KOPT-K1 (cell line): ENCODE data around the gene RANBP9.

Source experiments
- H3K27ac ChIP-seq: fragments of 200-600 bp; sonication (generic); 2 replicates; pipeline ENCODE4 v1.5.1; 2016; ENCODE audit warnings: antibody characterized with exemption, mild to moderate bottlenecking, low read depth, low read length; ENCODE audit not compliant: poor library complexity, severe bottlenecking
- H3K36me3 ChIP-seq: fragments of 200-600 bp; sonication (generic); 2 replicates; pipeline ENCODE4 v1.5.1; 2017; ENCODE audit warnings: antibody characterized with exemption, mild to moderate bottlenecking, low read length, moderate library complexity; ENCODE audit not compliant: insufficient read depth
- H3K9me3 ChIP-seq: fragments of 200-600 bp; sonication (generic); 2 replicates; pipeline ENCODE4 v1.5.1; 2017; ENCODE audit warnings: antibody characterized with exemption, low read length, mild to moderate bottlenecking; ENCODE audit not compliant: insufficient read depth, poor library complexity, severe bottlenecking

The RANBP9 gene

GRCh38 chr6:13722880-13723279 is 11.2 kb upstream of the RANBP9 start:
- Histone ChIP-seq H3K36me3 (no peaks in the 10 kb centered on the region), H3K27ac (no peak overlapping the region), H3K9me3 (peaks cover 3% of the 10 kb centered on the region)

DNA sequence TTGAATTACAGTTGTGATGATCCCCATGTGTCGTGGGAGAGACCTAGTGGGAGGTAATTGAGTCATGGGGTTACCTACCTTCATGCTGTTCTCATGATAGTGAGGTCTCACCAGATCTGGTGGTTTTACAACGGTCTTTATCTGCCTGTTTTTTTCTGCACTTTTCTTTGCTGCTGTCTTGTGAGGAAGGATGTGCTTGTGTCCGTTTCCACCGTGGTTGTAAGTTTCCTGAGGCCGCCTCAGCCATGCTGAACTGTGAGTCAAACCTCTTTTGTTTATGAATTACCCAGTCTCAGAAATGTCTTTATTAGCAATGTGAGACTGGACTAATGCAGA is 6.5 kb upstream of the RANBP9 start:
- H3K9me3 ChIP-seq, result peaks cover 16% of the 10 kb centered on the region

GRCh38 chr6:13716955-13717295 is 5.3 kb upstream of the RANBP9 start:
- Histone ChIP-seq H3K9me3 (peaks cover 16% of the 10 kb centered on the region), H3K36me3 (no peaks in the 10 kb centered on the region), H3K27ac (no peak overlapping the region)

More for the DNA sequence above, 6.5 kb upstream of the RANBP9 start:
- Histone ChIP-seq H3K27ac (no peak overlapping the region), H3K36me3 (no peaks in the 10 kb centered on the region)

- Histone ChIP-seq H3K36me3 (no peaks in the 10 kb centered on the region), H3K27ac (no peak overlapping the region), H3K9me3 (peaks cover 16% of the 10 kb centered on the region)
Measured at GRCh38 chr6:13716225-13716954, 4.8 kb upstream of the RANBP9 start.

DNA sequence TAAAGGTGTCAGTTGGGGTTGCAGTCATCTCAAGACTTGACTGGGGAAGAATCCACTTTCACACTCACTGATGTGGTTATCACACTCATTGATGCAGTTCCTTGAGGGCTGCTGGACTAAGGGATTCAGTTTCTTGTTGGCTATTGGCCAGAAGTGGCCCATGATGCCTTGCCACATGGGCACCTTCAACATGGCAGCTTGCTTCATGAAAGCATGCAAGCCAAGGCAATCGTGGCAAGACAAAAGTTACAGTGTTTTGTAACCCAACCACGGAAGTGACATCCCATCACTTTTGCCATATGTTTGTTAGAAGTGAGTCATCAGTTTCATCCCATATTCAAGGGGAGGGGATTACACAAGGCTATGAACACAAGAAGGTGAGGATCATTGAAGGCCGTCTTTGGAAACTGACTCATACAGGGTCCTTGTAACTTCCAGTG is 3.8 kb upstream of the RANBP9 start:
- Histone ChIP-seq H3K9me3 (peaks cover 16% of the 10 kb centered on the region), H3K36me3 (no peaks in the 10 kb centered on the region), H3K27ac (no peak overlapping the region)

DNA sequence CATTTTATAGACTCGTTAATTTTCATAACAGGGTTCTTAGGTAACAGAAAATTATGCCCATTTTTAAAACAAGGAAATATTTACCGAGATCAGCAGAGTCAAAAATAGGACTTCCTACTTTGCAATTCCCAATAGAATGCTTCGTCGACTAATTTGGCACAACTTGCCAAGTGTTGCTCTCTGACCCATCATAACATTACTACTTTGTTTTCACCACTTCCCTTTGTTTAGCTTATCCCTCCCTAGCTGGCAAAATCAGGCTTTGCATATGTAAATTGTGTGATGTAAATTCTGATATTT is 914 bp upstream of the RANBP9 start:
- Histone ChIP-seq H3K9me3 (peaks cover 9% of the 10 kb centered on the region), H3K27ac (peak overlapping the region; percentile 84), H3K36me3 (peaks cover 8% of the 10 kb centered on the region; the same call in 1 of the 2 replicates)

- peak overlapping the region; percentile 84 for H3K27ac ChIP-seq
Measured at GRCh38 chr6:13711324-13711732, 307 bp downstream of the RANBP9 start.

GRCh38 chr6:13710552-13711323 is 897 bp downstream of the RANBP9 start:
- Histone ChIP-seq H3K9me3 (no peaks in the 10 kb centered on the region), H3K27ac (peak overlapping the region; percentile 84), H3K36me3 (peaks cover 8% of the 10 kb centered on the region)

More at GRCh38 chr6:13711324-13711732, 307 bp downstream of the RANBP9 start:
- Histone ChIP-seq H3K36me3 (peaks cover 8% of the 10 kb centered on the region), H3K9me3 (no peaks in the 10 kb centered on the region)

- Histone ChIP-seq H3K9me3 (no peaks in the 10 kb centered on the region), H3K36me3 (peaks cover 10% of the 10 kb centered on the region), H3K27ac (peak overlapping the region; percentile 84)
Measured at GRCh38 chr6:13709689-13710551, 1.7 kb downstream of the RANBP9 start.

- Histone ChIP-seq H3K36me3 (peaks cover 22% of the 10 kb centered on the region), H3K27ac (no peak overlapping the region), H3K9me3 (no peaks in the 10 kb centered on the region)
Measured at GRCh38 chr6:13708736-13709135, 2.9 kb downstream of the RANBP9 start.

DNA sequence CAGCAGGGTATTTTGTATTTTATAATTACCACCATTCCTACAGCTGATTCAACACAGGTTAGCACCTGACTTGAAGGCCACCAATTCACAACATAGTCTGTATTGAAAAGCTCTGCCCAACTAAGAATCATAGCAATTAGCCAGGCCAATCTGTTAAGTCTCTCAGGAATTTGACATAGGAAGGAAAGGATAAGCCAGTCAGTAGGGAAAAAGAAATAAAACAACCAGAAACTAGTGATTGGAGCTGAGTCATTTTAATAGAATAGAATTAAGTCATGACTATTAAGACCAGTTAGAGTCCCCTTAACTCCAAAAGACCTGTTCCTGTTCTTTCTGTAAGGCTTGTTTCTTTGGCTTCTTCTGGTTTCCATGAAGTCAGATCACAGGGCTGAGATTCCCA is 8.1 kb downstream of the RANBP9 start:
- H3K9me3 ChIP-seq, result no peaks in the 10 kb centered on the region
- no peak overlapping the region for H3K27ac ChIP-seq
- peaks cover 38% of the 10 kb centered on the region for H3K36me3 ChIP-seq

DNA sequence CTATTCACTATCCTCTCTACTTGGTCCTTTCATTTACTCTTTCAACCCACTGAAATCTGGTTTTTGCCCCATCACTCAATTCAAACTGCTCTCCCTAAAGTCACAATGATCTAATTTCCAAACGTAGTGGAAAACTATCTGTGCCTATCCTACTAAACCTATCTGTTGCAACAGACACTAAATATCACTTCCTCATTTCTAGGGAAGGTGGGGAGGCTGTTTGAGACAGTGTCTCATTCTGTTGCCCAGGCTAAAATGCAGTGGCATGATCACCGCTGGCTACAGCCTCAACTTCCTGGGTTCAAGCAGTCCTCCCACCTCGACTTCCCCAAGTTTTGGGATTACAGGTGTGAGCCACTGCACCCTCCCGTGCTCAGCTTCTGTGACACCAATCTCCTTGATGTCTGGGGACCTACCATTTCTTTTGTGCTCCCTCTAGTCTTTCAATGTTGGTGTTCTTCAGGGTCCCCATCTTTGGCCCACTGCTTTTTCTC is 8.8 kb downstream of the RANBP9 start:
- Histone ChIP-seq H3K36me3 (peaks cover 37% of the 10 kb centered on the region), H3K27ac (no peak overlapping the region), H3K9me3 (no peaks in the 10 kb centered on the region)

GRCh38 chr6:13700232-13700631 is 11.4 kb downstream of the RANBP9 start:
- Histone ChIP-seq H3K27ac (no peak overlapping the region), H3K9me3 (no peaks in the 10 kb centered on the region)

DNA sequence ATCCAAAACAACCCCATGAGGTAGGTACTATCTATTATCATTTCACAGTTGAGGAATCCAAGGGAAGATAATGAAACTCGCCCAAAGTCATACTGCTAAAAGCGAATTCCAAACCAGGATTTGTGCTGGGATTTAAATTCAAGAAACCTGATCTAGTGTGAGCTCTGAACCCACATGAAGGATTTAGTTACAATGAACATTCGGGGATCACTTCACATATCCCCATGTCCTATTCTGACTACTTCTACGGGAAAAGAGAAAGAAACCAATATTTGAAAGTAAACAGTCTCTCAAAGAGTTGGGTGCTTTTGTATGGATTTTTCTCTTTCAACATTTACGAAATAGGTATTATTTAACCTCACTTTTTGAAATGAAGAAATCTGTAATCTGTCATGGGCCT is 12.9 kb downstream of the RANBP9 start:
- H3K36me3 ChIP-seq, result peaks cover 55% of the 10 kb centered on the region
- H3K27ac ChIP-seq, result no peak overlapping the region
- no peaks in the 10 kb centered on the region for H3K9me3 ChIP-seq

More at GRCh38 chr6:13700232-13700631, 11.4 kb downstream of the RANBP9 start:
- H3K36me3 ChIP-seq, result peaks cover 54% of the 10 kb centered on the region

GRCh38 chr6:13697857-13698256 is 13.8 kb downstream of the RANBP9 start:
- Histone ChIP-seq H3K27ac (no peak overlapping the region), H3K36me3 (peaks cover 56% of the 10 kb centered on the region), H3K9me3 (no peaks in the 10 kb centered on the region)
